HL-60/S4 treated with phorbol 12-myristate 13-acetate at 8.2 ng/mL for 4 days and 3 days (cell line): ENCODE data around the gene SLX9.
"Not testable (repeated sequence)": the region's sequence is repeated elsewhere in the genome, so short reads cannot be mapped to it uniquely, and the experiment has no call there.

Experiments used
- in situ Hi-C: fragments of 300-500 bp; cut with MboI; formaldehyde crosslinking; loops from 2 replicates; pipeline ENCODE4 v1.15.0; 2022; ENCODE audit warnings: low sequenced_read_pairs

Gene SLX9

DNA sequence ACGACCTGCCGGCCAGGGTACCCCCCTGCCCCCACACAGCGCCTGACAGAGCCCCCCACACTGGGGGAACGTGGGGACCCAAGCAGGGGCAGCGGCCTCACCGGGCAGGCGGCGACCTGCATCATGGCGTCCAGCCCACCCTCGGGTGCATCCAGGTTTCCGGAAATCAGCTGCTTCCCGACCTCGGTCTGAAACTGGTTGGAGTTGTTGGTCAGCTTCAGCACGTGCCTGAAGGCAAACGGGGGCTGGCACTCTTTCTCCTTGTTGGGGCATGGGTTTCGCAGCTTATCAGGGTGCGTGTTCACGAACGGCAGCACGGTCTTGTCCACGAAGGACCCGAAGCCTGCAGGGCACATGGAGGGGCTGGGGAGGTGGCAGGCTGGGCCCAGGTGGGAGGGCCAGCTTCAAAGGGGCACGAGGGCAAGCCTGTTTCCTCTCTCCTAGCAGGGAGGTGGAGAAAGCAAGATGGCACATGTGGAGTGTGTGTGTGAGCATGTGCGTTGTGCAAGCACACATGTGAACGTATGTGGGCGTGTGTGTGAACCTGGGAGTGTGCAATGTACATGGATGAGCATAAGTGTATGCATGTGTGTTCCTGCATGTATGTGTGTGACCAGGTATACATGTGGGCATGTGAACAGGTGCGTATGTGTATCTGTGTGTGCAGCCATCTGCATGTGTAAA lies 38.3 kb upstream of the SLX9 start:
- in situ Hi-C loops, result no loop called here

DNA sequence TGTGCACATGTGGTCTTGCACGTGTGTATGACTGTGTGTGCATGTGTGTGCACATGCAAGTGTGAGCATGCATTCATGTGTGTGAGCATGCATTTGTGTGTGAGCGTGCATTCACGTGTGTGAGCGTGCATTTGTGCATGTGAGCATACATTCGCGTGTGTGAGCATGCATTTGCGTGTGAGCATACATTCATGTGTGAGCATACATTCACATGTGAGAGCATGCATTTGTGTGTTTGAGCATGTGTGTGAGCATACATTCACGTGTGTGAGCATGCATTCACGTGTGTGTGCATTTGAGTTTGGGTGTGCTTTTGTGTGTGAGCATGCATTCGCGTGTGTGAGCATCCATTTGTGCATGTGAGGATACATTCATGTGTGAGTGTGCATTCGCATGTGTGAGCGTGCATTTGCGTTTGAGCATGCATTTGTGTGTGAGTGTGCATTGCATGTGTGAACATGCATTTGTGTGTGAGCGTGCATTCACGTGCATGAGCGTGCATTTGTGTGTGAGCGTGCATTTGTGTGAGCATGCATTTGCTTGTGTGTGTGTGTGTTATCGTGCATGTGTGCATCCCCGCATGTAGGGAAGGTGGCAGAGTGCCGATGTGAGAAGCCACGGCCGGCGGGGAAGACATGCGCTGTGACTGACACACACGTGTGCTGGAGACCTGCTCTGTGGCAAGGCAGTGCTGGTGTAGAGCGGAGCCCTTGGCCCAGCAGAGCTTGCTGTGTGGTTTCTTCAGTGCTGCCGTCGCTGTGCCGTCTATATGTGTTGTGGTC lies 37.4 kb upstream of the SLX9 start:
- in situ Hi-C loops, result no loop called here

- in situ Hi-C loops, result no loop called here
Observed at GRCh38 chr21:44903050-44903685, 36.7 kb upstream of the SLX9 start.

GRCh38 chr21:44903689-44904088 lies 36.1 kb upstream of the SLX9 start:
- in situ Hi-C loops, result no loop called here

DNA sequence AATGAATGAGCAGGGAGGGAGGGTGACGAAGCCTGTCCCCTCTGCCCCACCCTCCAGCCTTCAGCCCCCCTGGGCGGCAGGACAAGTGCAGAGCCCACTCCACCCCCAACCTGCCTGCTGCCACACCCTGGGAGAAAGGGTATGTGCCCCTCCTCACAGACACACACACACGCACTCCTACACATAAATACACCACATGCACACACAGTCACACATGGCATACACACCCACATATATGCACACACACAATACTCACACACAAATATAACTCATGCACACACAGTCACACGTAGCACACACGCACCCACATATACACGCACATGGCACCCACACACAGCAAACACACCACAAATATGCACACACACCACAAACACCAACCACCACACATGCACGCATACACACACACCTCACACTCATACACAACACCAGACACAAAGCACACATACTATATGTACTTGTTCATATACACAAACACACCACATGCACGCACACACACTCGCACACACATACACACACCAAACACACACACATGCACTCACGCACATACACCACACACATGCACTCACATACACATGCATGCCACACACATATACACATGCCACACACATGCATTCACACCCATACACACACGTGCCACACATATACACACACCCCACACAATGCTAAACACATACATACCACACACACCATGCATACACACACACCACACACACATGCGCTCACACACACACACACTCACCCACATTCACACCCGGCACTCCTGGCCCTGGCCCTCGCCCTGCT lies 35.5 kb upstream of the SLX9 start:
- in situ Hi-C loops, result no loop called here

- in situ Hi-C loops, result no loop called here
Observed at GRCh38 chr21:44905016-44905727, 34.7 kb upstream of the SLX9 start.

DNA sequence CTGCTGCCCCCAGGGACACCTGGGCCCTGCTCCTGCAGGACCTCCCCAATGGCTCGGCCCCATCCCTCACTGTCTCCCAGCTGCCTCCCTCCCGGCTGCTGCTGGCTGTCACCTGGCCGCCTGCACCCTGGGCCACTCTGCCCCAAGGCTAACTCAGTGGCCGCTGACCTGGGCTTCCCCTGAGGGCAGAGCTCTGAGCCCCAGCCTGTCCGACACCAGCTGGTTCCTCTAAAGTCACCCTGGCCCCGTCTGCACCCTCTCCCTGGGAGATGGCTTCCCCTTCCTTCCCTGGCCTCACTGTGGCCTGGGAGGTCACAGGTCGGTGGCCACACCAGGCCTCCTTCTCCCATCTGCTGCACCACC lies 34.1 kb upstream of the SLX9 start:
- in situ Hi-C loops, result no loop called here

- in situ Hi-C loops, result no loop called here
Observed at GRCh38 chr21:44907225-44907965, 32.4 kb upstream of the SLX9 start.

GRCh38 chr21:44907966-44908895 lies 31.6 kb upstream of the SLX9 start:
- in situ Hi-C loops, result no loop called here

GRCh38 chr21:44908908-44909307 lies 30.9 kb upstream of the SLX9 start:
- in situ Hi-C loops, result no loop called here

GRCh38 chr21:44909719-44910118 lies 30.1 kb upstream of the SLX9 start:
- in situ Hi-C loops, result no loop called here

- in situ Hi-C loops, result no loop called here
Observed at GRCh38 chr21:44910229-44911067, 29.4 kb upstream of the SLX9 start.

DNA sequence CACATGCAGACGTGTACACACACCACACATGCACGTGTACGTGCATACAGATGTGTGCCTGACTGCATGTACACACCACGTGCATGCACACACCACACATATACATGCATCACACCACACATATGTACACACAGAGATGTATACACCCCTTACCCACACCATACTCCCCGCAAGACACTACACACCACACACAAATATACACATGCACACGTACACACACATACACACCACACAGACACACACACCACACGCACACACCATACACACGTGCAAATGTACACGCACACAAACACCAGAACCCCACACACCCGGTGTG lies 28.8 kb upstream of the SLX9 start:
- in situ Hi-C loops, result no loop called here

- in situ Hi-C loops, result no loop called here
Observed at GRCh38 chr21:44911384-44912157, 28.3 kb upstream of the SLX9 start.

DNA sequence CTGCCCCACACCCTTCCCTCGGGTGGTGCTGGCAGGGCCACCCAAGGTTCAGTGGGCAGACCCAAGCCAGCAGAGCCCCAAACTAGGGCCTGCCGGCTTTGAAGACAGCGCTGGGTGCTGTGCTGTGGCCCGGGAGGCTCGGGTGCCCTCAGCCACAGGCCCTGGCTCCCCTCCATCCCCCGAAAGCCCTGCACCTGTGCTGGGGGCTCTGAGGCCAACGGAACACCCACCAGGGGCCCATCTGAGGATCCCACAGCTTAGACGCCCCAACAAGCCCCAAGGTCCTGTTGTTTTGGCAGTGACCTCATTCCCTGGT lies 27.7 kb upstream of the SLX9 start:
- in situ Hi-C loops, result no loop called here

GRCh38 chr21:44912506-44913412 lies 27.1 kb upstream of the SLX9 start:
- in situ Hi-C loops, result not testable (repeated sequence)
